K562 (cell line): ENCODE data around the gene ANTKMT. TPM values are rescaled to one million over a fixed set of nuclear protein-coding genes. Genes with fewer than 3 reads are reported as not detected.

Experiments
- ATAC-seq: fragments of 200-7000 bp; cut with Tn5 transposase; 3 replicates; pipeline ENCODE4 v1.9.1; 2020; ENCODE audit warnings: moderate library complexity
- BruUV-seq: library from RNA; stranded (reverse); fragments of 400-500 nt; replicated peaks from 2 replicates; lab custom pipeline; 2021; lab: Mats Ljungman, UMichigan
- CTCF ChIA-PET: fragments of 300-600 bp; formaldehyde crosslinking; extraction: SDS; loops from one replicate; lab custom pipeline; 2021; ENCODE audit warnings: low intra/inter-chr PET ratio; lab: Yijun Ruan, JAX
- POLR2A ChIA-PET: fragments of 300-600, 350-650 bp; sonication (Branson Sonifier 250); formaldehyde crosslinking; extraction: SDS; loops from one replicate; lab custom pipeline; 2021; ENCODE audit warnings: antibody characterized with exemption, inconsistent platforms; lab: Yijun Ruan, JAX
- DNase-seq, 4 experiments: peaks; one replicate each; pipeline versions ENCODE4 v3.0.0 to v3.0.0-alpha.2; 2011 to 2018; ENCODE audit warnings: low spot score in 3 of 4, mixed read lengths in 3 of 4; ENCODE audit errors: extremely low read depth in 1 of 4
- FAIRE-seq: peaks from 2 replicates; lab custom pipeline; 2011; peaks lifted over from hg19 to GRCh38; lab: Jason Lieb, UNC
- H2AFZ ChIP-seq: 2 replicates; pipeline ENCODE4 v1.6.0; 2011; ENCODE audit warnings: low read depth, low read length, control low read depth, inconsistent platforms
- H3K27ac ChIP-seq: fragments of 200-600 bp; 3 replicates; pipeline ENCODE4 v1.8.0; 2011; ENCODE audit warnings: low read depth, mild to moderate bottlenecking, control low read depth, inconsistent platforms, low read length, moderate library complexity, mixed read lengths; ENCODE audit errors: extremely low read depth
- H3K27me3 ChIP-seq, 2 experiments: fragments of 300-600 bp in 1 of 2; 2 replicates in 1 of 2; 3 replicates in 1 of 2; pipeline versions ENCODE4 v1.6.0 to v1.8.0; 2011; ENCODE audit warnings: inconsistent platforms in 2 of 2, low read length in 2 of 2, mild to moderate bottlenecking in 1 of 2, mixed read lengths in 1 of 2, moderate library complexity in 1 of 2; ENCODE audit not compliant: control insufficient read depth in 2 of 2, insufficient read depth in 2 of 2
- H3K36me3 ChIP-seq: fragments of 300-600 bp; 3 replicates; pipeline ENCODE4 v1.8.0; 2011; ENCODE audit warnings: mild to moderate bottlenecking, low read length, inconsistent platforms; ENCODE audit not compliant: control insufficient read depth, insufficient read depth
- H3K4me1 ChIP-seq, 2 experiments: fragments of 200-600 bp in 1 of 2; replicated peaks in 1 of 2; 2 replicates in 1 of 2; 3 replicates in 1 of 2; pipeline versions ENCODE4 v1.5.1 to v1.8.0; 2011; ENCODE audit warnings: inconsistent platforms in 2 of 2, low read length in 2 of 2, mild to moderate bottlenecking in 1 of 2, mixed read lengths in 1 of 2, moderate library complexity in 1 of 2; ENCODE audit not compliant: control insufficient read depth in 2 of 2, insufficient read depth in 2 of 2
- H3K4me2 ChIP-seq: 2 replicates; pipeline ENCODE4 v1.6.1; 2011; ENCODE audit warnings: low read length, control low read depth, inconsistent platforms, mixed read lengths; ENCODE audit not compliant: insufficient read depth
- H3K4me3 ChIP-seq: fragments of 200-600 bp; sonication (generic), shearing (Covaris generic); 2 replicates; pipeline ENCODE4 v1.5.1; 2016; ENCODE audit warnings: control low read depth, inconsistent platforms
- H3K79me2 ChIP-seq: fragments of 200-600 bp; 3 replicates; pipeline ENCODE4 v1.8.0; 2011; ENCODE audit warnings: low read length, inconsistent platforms; ENCODE audit not compliant: control insufficient read depth, insufficient read depth
- H3K9ac ChIP-seq, 2 experiments: 2 replicates each; pipeline versions ENCODE4 v1.6.0 to v1.6.1; 2011; ENCODE audit warnings: low read depth in 2 of 2, low read length in 2 of 2, control low read depth in 1 of 2, inconsistent platforms in 1 of 2, mild to moderate bottlenecking in 1 of 2, mixed read lengths in 1 of 2; ENCODE audit not compliant: insufficient read depth in 1 of 2
- H3K9me1 ChIP-seq: one replicate; pipeline ENCODE4 v1.6.0; 2011; ENCODE audit warnings: inconsistent platforms, mild to moderate bottlenecking, low read length, moderate library complexity; ENCODE audit not compliant: control insufficient read depth, insufficient read depth
- H3K9me3 ChIP-seq: replicated peaks from 2 replicates; pipeline ENCODE4 v1.5.1; 2011; ENCODE audit warnings: low read depth, low read length, inconsistent platforms; ENCODE audit not compliant: control insufficient read depth, insufficient read depth
- H4K20me1 ChIP-seq: replicated peaks from 2 replicates; pipeline ENCODE4 v1.6.1; 2011; ENCODE audit warnings: low read length, inconsistent platforms, mixed read lengths; ENCODE audit not compliant: control insufficient read depth, insufficient read depth
- E4F1 ChIP-seq: fragments of 250-450 bp; sonication (Bioruptor Pico); IDR thresholded peaks from 2 replicates; pipeline ENCODE4 v1.5.0; 2021; ENCODE audit warnings: mild to moderate bottlenecking, borderline replicate concordance
- EGR1 ChIP-seq: fragments of 450-650 bp; conservative IDR thresholded peaks from 2 replicates; pipeline ENCODE4 v1.6.1; 2017; ENCODE audit warnings: mild to moderate bottlenecking
- MCM2 ChIP-seq: fragments of 450-650 bp; IDR thresholded peaks from 2 replicates; pipeline ENCODE4 v1.6.1; 2017; ENCODE audit warnings: low read depth, mild to moderate bottlenecking
- MCM3 ChIP-seq: fragments of 450-650 bp; IDR thresholded peaks from 2 replicates; pipeline ENCODE4 v1.6.1; 2016
- NFIC ChIP-seq: fragments of 450-650 bp; IDR thresholded peaks from 2 replicates; pipeline ENCODE4 v1.6.1; 2017; ENCODE audit warnings: mild to moderate bottlenecking, inconsistent platforms
- RBM14 ChIP-seq: fragments of 200-400 bp; formaldehyde crosslinking; IDR thresholded peaks from 2 replicates; pipeline ENCODE4 v1.6.1; 2018; ENCODE audit warnings: low read depth, mild to moderate bottlenecking, low read length, moderate library complexity, borderline replicate concordance; ENCODE audit not compliant: insufficient read depth
- TCF7L2 ChIP-seq: fragments of 150-350 bp; IDR thresholded peaks from 2 replicates; pipeline ENCODE4 v1.6.1; 2016; ENCODE audit warnings: low read depth, mild to moderate bottlenecking, low read length, moderate library complexity
- TOE1 ChIP-seq, 2 experiments: fragments of 450-650 bp in 1 of 2; sonication (generic) in 1 of 2; formaldehyde crosslinking in 1 of 2; IDR thresholded peaks; 2 replicates each; pipeline versions ENCODE4 v1.7.1 to v1.8.0; 2016 to 2022; ENCODE audit warnings: borderline replicate concordance in 2 of 2, mild to moderate bottlenecking in 2 of 2, antibody characterized with exemption in 1 of 2, inconsistent platforms in 1 of 2, low read depth in 1 of 2, missing genetic modification reagents in 1 of 2, moderate library complexity in 1 of 2
- ZNF644 ChIP-seq: fragments of 200-800 bp; sonication (Bioruptor generic); IDR thresholded peaks from 2 replicates; pipeline ENCODE4 v1.6.1; 2016; ENCODE audit warnings: low read depth, missing genetic modification characterization, missing compliant biosample characterization
- ZNF740 ChIP-seq, 3 experiments: fragments of 200-800 bp in 1 of 3; sonication (Bioruptor generic) in 1 of 3; sonication (generic) in 1 of 3; formaldehyde crosslinking in 1 of 3; IDR thresholded peaks; 2 replicates each; pipeline versions ENCODE4 v1.6.1 to v1.8.0; 2016 to 2022; ENCODE audit warnings: mild to moderate bottlenecking in 2 of 3, missing compliant biosample characterization in 2 of 3, missing genetic modification characterization in 2 of 3, missing genetic modification reagents in 1 of 3
- WGBS: fragments of 100-300 bp; shearing (Covaris generic); methylation state at CpG from one replicate; pipeline ENCODE4 v1.1.6; 2016; ENCODE audit warnings: low coverage, mixed read lengths; ENCODE audit not compliant: insufficient coverage; ENCODE audit errors: missing lambda C conversion rate; 5-methylcytosine and 5-hydroxymethylcytosine counted together
- in situ Hi-C: fragments of 300-500 bp; cut with MboI; formaldehyde crosslinking; loops from 4 replicates; pipeline ENCODE4 v1.15.0; 2018; ENCODE audit warnings: inconsistent platforms, mixed read lengths
- intact Hi-C: fragments of 100-400 bp; cut with micrococcal nuclease; formaldehyde crosslinking; loops from 2 replicates; pipeline ENCODE4 v1.14.2; 2022
- polyA plus RNA-seq, 8 experiments: library from polyadenylated mRNA; depleted of rRNA in 4 of 8; stranded (reverse) in 5 of 8; unstranded in 3 of 8; fragments of >200 nt; fragmentation: Nextera tagmentation in 2 of 8; fragmentation: Illumina TruSeq in 1 of 8; extraction: Ambion mirVana in 2 of 8; extraction: Trizol in 1 of 8; gene quantifications; 2 replicates each; pipeline versions ENCODE4 v1.2.1 to v1.2.3, GENCODE V29; 2011 to 2014; ENCODE audit warnings: inconsistent platforms in 1 of 8, missing spikeins in 1 of 8
- total RNA-seq, 7 experiments: library from RNA; depleted of rRNA in 6 of 7; stranded (reverse); fragments of >200 nt in 6 of 7; fragmentation: Illumina TruSeq in 2 of 7; extraction: Trizol in 2 of 7; gene quantifications; 2 replicates each; pipeline versions ENCODE4 v1.2.1 to v1.2.3, GENCODE V29; 2011 to 2021; ENCODE audit warnings: low replicate concordance in 1 of 7

The ANTKMT gene
- total and polyA plus RNA-seq, 9 of the 15 experiments (the other 6 are each of a cell fraction or from before 2014, with no cell fraction given) = 0.58 to 217 (median 19.1) TPM

- peaks cover 0 to 68% of the 10 kb centered on the region in 2 experiments; a peak in 2 of 5 replicates for H3K4me1 ChIP-seq
- H3K4me3 ChIP-seq = no peak overlapping the region
- ChIA-PET CTCF (no interaction called here), POLR2A (no interaction called here)
- H3K36me3 ChIP-seq = no peaks in the 10 kb centered on the region
- no peak for FAIRE-seq
- H3K27me3 ChIP-seq = peaks cover 0 to 6% of the 10 kb centered on the region in 2 experiments; a peak in 1 of 5 replicates
- ATAC-seq = peak; percentile 19; the same call in 1 of the 3 replicates
- H3K79me2 ChIP-seq = no peaks in the 10 kb centered on the region
- 30% methylated on average over 17 of the region's 21 CpGs for WGBS
- H2AFZ ChIP-seq = no peak overlapping the region
- 0 out of 2 replicates have a peak, but pooled peaks cover 3% of the 10 kb centered on the region for H4K20me1 ChIP-seq
- no peak for TF ChIP-seq RBM14
- peak; percentile 40; the same call in 1 of the 2 replicates for TF ChIP-seq EGR1
- no TSS peak for BruUV-seq
- H3K9me3 ChIP-seq = no peaks in the 10 kb centered on the region
- no peak overlapping the region for H3K4me2 ChIP-seq
- intact Hi-C loops (no loop called here), in situ Hi-C loops (no loop called here)
- H3K9me1 ChIP-seq = no peaks in the 10 kb centered on the region
- H3K27ac ChIP-seq = no peak overlapping the region
- H3K9ac ChIP-seq = no peak overlapping the region; a peak in 1 of 4 replicates
- peak in 1 of 4 experiments; percentile 43 for DNase-seq
Measured at GRCh38 chr16:768428-768827, 47.5 kb downstream of the ANTKMT start.

- no peak overlapping the region; a peak in 1 of 4 replicates for H3K9ac ChIP-seq
- H2AFZ ChIP-seq = no peak overlapping the region
- FAIRE-seq (no peak), DNase-seq (no peak), ATAC-seq (peak; percentile 50; the same call in 2 of the 3 replicates)
- H3K9me3 ChIP-seq = no peaks in the 10 kb centered on the region
- H3K79me2 ChIP-seq = no peaks in the 10 kb centered on the region
- H3K27ac ChIP-seq = no peak overlapping the region
- no peak overlapping the region for H3K4me2 ChIP-seq
- no TSS peak for BruUV-seq
- ChIA-PET CTCF (no interaction called here), POLR2A (interaction anchor here (0.9 kb wide), 1 partner anchor 11 kb away, joined by 7 read pairs; no protein-coding TSS in a partner anchor)
- no peak overlapping the region for H3K4me3 ChIP-seq
- peaks cover 0 to 6% of the 10 kb centered on the region in 2 experiments; a peak in 1 of 5 replicates for H3K27me3 ChIP-seq
- H3K4me1 ChIP-seq = peaks cover 0 to 67% of the 10 kb centered on the region in 2 experiments; a peak in 2 of 5 replicates
- in situ Hi-C loops (no loop called here), intact Hi-C loops (no loop called here)
- peaks cover 2% of the 10 kb centered on the region for H3K9me1 ChIP-seq
- 42% methylated on average over 18 of the region's 20 CpGs for WGBS
- H4K20me1 ChIP-seq = 0 out of 2 replicates have a peak, but pooled peaks cover 3% of the 10 kb centered on the region
- H3K36me3 ChIP-seq = no peaks in the 10 kb centered on the region
- no peak for TF ChIP-seq TCF7L2
- TF ChIP-seq E4F1 (CRISPR knock-in tag) = no peak
- TF ChIP-seq MCM2 = no peak
- TF ChIP-seq MCM3 = no peak
- no peak for TF ChIP-seq NFIC
- TF ChIP-seq ZNF740 (CRISPR knock-in tag; IDR thresholded peaks at IDR 0.05) = no peak
- TF ChIP-seq ZNF740 (tag; IDR thresholded peaks at IDR 0.05) = no peak
- no peak for TF ChIP-seq TOE1 (IDR thresholded peaks at IDR 0.05; ENCODE audit: borderline replicate concordance)
- TF ChIP-seq TOE1 (CRISPR knock-in tag; IDR thresholded peaks at IDR 0.05; ENCODE audit: borderline replicate concordance, low read depth) = no peak
- no peak for TF ChIP-seq ZNF644 (tag)
Measured at GRCh38 chr16:769184-769784, 48.3 kb downstream of the ANTKMT start.
